Measurements from ENCODE around the gene KISS1R.

KISS1R gene

GRCh38 chr19:940591-941291 is 23.6 kb downstream of the KISS1R start:
- TF ChIP-seq, protein P1, sequence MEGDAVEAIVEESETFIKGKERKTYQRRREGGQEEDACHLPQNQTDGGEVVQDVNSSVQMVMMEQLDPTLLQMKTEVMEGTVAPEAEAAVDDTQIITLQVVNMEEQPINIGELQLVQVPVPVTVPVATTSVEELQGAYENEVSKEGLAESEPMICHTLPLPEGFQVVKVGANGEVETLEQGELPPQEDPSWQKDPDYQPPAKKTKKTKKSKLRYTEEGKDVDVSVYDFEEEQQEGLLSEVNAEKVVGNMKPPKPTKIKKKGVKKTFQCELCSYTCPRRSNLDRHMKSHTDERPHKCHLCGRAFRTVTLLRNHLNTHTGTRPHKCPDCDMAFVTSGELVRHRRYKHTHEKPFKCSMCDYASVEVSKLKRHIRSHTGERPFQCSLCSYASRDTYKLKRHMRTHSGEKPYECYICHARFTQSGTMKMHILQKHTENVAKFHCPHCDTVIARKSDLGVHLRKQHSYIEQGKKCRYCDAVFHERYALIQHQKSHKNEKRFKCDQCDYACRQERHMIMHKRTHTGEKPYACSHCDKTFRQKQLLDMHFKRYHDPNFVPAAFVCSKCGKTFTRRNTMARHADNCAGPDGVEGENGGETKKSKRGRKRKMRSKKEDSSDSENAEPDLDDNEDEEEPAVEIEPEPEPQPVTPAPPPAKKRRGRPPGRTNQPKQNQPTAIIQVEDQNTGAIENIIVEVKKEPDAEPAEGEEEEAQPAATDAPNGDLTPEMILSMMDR (IDR thresholded peaks at IDR 0.05; ENCODE audit: low read depth, low read length, missing control alignments) = no peak
- H3K4me3 ChIP-seq (ENCODE audit: low read depth, low read length) = no peak overlapping the region
- no peak for DNase-seq (ENCODE audit: low read depth)
- in situ Hi-C loops (cut with HindIII; ENCODE audit: low sequenced_read_pairs) = no loop called here

DNA sequence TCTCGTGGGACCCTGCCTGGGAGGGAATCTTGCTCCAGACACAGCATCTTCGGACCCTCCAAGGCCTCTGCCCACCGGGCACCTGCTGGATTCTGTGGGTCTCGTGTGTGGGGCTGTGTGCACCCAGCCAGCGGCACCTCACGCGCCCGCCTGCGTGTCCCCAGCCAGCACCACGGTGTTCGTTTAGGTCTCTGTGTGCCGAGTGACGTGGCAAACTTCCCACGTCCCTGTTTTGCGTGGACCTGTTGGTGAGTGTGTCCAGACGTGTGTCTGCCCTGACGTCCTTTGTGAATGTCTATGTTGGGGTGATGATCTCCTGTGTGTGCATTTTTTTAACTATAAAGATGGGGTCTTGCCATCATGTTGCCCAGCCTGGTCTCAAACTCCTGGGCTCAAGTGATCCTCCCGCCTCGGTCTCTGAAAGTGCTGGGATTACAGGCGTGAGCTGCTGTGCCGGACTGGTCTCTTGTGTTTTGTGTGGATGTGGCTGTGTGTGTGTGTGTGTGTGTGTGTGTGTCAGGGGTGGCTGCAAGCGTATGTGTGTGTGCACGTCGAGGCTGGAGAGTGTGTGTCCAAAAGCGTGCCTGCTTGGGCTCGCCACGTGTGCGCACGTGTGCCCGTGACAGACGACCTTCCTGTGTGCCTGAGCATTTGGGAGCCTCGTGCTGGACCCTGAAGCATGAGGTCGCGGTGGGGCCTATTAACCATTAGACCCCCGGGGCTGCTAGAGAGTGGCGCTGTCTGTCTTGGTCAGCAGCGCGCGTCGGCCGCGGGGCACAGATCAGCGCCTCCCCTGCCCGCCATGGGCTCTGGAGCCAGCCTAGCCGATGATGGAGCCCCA is 24.4 kb downstream of the KISS1R start:
- TF ChIP-seq, protein P1 (IDR thresholded peaks at IDR 0.05; ENCODE audit: low read depth, low read length, missing control alignments) = no peak
- in situ Hi-C loops (cut with HindIII; ENCODE audit: low sequenced_read_pairs) = no loop called here
- DNase-seq (ENCODE audit: low read depth) = no peak
- H3K4me3 ChIP-seq (ENCODE audit: low read depth, low read length) = no peak overlapping the region

DNA sequence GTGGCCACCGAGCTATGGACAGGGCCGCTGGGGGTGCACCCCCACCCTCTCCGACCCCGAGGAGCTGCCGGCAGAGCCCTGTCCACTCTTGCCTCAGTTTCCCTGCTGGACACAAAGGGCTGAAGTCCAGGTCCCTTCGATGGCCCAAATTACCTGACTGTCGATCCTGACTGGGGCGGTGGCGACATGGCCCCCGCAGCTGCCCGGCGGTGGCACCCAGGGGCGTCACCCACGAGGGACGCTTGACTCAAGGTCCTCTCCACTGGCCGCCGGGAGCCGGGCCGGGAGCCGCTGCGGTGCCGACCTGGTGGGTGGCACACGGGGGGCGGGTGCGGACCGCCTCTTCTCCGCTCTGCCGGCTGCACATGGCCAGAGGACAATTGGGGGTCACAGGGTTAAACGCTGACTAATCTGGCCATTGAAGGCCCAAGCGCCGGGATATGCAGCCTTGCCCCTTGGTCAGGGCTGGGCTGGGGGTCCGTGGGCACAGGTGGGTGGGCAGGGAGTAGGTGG is 25.1 kb downstream of the KISS1R start:
- TF ChIP-seq, protein P1 (IDR thresholded peaks at IDR 0.05; ENCODE audit: low read depth, low read length, missing control alignments) = no peak
- DNase-seq (ENCODE audit: low read depth) = no peak
- in situ Hi-C loops (cut with HindIII; ENCODE audit: low sequenced_read_pairs) = no loop called here
- no peak overlapping the region for H3K4me3 ChIP-seq (ENCODE audit: low read depth, low read length)

DNA sequence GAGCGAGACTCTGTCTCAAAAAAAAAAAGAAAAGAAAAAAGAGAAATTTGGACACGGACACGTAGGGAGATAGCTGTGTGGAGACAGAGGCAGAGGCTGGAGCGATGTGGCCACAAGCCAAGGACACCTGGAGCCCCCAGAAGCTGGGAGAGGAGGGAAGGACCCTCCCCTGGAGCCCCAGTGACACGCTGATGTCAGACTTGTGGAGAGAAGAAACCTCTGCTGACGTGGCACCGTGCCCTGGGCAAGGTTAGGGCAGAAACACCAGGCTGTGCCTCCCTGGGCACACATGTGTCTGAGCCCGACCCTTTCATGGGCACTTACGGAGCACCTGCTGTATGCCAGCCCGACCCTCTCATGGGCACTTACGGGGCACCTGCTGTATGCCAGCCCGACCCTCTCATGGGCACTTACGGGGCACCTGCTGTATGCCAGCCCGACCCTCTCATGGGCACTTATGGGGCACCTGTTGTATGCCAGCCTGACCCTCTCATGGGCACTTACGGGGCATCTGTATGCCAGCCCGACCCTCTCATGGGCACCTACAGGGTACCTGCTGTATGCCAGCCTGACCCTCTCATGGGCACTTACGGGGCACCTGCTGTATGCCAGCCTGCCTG is 26.5 kb downstream of the KISS1R start:
- H3K4me3 ChIP-seq (ENCODE audit: low read depth, low read length) = no peak overlapping the region
- DNase-seq (ENCODE audit: low read depth) = no peak
- TF ChIP-seq, protein P1 (IDR thresholded peaks at IDR 0.05; ENCODE audit: low read depth, low read length, missing control alignments) = no peak
- in situ Hi-C loops (cut with HindIII; ENCODE audit: low sequenced_read_pairs) = no loop called here

- DNase-seq (ENCODE audit: low read depth) = no peak
- TF ChIP-seq, protein P1 (IDR thresholded peaks at IDR 0.05; ENCODE audit: low read depth, low read length, missing control alignments) = no peak
- H3K4me3 ChIP-seq (ENCODE audit: low read depth, low read length) = no peak overlapping the region
- in situ Hi-C loops (cut with HindIII; ENCODE audit: low sequenced_read_pairs) = no loop called here
Measured at GRCh38 chr19:944171-944567, 27.0 kb downstream of the KISS1R start.

- DNase-seq (ENCODE audit: low read depth) = no peak
- TF ChIP-seq, protein P1 (IDR thresholded peaks at IDR 0.05; ENCODE audit: low read depth, low read length, missing control alignments) = no peak
- in situ Hi-C loops (cut with HindIII; ENCODE audit: low sequenced_read_pairs) = no loop called here
- H3K4me3 ChIP-seq (ENCODE audit: low read depth, low read length) = no peak overlapping the region
Measured at GRCh38 chr19:944663-945241, 27.6 kb downstream of the KISS1R start.

All from astrocyte of the cerebellum (primary cell).